Superior temporal gyrus (tissue), 1 donor: ENCODE data around the gene RPGRIP1.
A peak's percentile ranks its signal among the peaks of the same experiment; 100 is the strongest.
"Not testable (repeated sequence)": the region's sequence is repeated elsewhere in the genome, so short reads cannot be mapped to it uniquely, and the experiment has no call there.

Experiments used
- DNase-seq: peaks from one replicate; pipeline ENCODE4 v3.0.0-alpha.2; 2016; ENCODE audit errors: extremely low spot score

Gene RPGRIP1

GRCh38 chr14:21279783-21280182 lies at the start of gene RPGRIP1:
Gene RPGRIP1 (plus strand): TSS chr14:21280083. CDS start chr14:21287977, 7,894 bp downstream.
- no peak for DNase-seq

GRCh38 chr14:21231020-21231652 lies 48.7 kb upstream of the RPGRIP1 start:
- no peak for DNase-seq

GRCh38 chr14:21233457-21234076 lies 46.3 kb upstream of the RPGRIP1 start:
- DNase-seq: no peak

GRCh38 chr14:21234112-21234511 lies 45.8 kb upstream of the RPGRIP1 start:
- DNase-seq: no peak

- DNase-seq: no peak
These were observed 42.7 kb upstream of the RPGRIP1 start for GRCh38 chr14:21236948-21237797.

- DNase-seq: no peak
These were observed 40.9 kb upstream of the RPGRIP1 start for GRCh38 chr14:21238823-21239518.

- DNase-seq: no peak
These were observed 39.5 kb upstream of the RPGRIP1 start for GRCh38 chr14:21240417-21240816.

- peak; percentile 60 for DNase-seq
These were observed 38.6 kb upstream of the RPGRIP1 start for GRCh38 chr14:21241218-21241819.

GRCh38 chr14:21244544-21244943 lies 35.3 kb upstream of the RPGRIP1 start:
- no peak for DNase-seq

- no peak for DNase-seq
These were observed 34.1 kb upstream of the RPGRIP1 start for GRCh38 chr14:21245813-21246212.

- no peak for DNase-seq
These were observed 31.5 kb upstream of the RPGRIP1 start for GRCh38 chr14:21248338-21248737.

GRCh38 chr14:21248739-21249411 lies 31.0 kb upstream of the RPGRIP1 start:
- DNase-seq: no peak

- DNase-seq: no peak
These were observed 28.7 kb upstream of the RPGRIP1 start for GRCh38 chr14:21251215-21251614.

GRCh38 chr14:21252149-21252548 lies 27.7 kb upstream of the RPGRIP1 start:
- DNase-seq: no peak

- no peak for DNase-seq
These were observed 24.3 kb upstream of the RPGRIP1 start for GRCh38 chr14:21255385-21256101.

GRCh38 chr14:21256102-21256447 lies 23.8 kb upstream of the RPGRIP1 start:
- DNase-seq: not testable (repeated sequence)

- no peak for DNase-seq
These were observed 23.1 kb upstream of the RPGRIP1 start for GRCh38 chr14:21256539-21257393.

- DNase-seq: no peak
These were observed 22.4 kb upstream of the RPGRIP1 start for GRCh38 chr14:21257394-21257909.
